NCI-H526 (cell line): ENCODE data around the gene AFTPH.
A peak's percentile ranks its signal among the peaks of the same experiment; 100 is the strongest.

Experiments
- DNase-seq, 2 experiments: peaks; one replicate each; lab custom pipeline; 2025; lab: John Stamatoyannopoulos, UW

The AFTPH gene

DNA sequence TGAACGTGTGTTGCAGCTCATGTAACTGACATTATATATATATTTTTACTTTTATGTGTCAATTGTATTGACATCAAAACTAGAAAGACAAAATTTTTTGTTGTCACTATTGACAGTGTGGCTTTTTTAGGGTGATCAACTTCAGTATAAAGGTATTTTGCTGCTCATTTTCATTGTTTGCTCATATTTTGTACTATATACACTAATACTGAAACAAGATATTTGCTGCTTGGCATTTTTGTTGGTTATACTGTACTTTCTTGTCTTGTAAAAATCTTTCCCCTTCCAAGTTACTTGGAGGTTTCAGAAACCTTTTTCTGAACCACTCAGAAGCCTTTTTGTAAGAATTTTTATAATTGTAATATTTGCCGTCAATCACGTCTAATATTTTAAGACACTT is 16.5 kb downstream of the AFTPH start:
- no peak for DNase-seq

DNA sequence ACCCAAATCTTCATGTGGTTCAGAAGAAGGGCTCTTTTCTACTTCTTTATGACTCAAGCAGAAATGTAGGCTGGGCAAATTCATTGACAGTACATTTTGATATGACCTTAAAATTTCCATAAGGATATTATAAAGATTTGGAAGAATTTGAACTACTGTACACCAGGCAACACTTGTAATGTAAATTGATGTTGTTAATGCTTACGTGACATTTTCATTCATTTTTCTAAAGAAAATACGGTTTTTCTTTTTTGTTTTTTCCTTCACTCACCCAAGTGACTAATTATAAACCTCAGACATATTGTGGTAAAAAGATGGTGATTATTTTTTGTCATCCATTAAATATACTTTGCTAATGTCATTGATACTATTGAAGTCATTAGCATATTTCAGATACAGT is 17.4 kb downstream of the AFTPH start:
- no peak for DNase-seq

DNA sequence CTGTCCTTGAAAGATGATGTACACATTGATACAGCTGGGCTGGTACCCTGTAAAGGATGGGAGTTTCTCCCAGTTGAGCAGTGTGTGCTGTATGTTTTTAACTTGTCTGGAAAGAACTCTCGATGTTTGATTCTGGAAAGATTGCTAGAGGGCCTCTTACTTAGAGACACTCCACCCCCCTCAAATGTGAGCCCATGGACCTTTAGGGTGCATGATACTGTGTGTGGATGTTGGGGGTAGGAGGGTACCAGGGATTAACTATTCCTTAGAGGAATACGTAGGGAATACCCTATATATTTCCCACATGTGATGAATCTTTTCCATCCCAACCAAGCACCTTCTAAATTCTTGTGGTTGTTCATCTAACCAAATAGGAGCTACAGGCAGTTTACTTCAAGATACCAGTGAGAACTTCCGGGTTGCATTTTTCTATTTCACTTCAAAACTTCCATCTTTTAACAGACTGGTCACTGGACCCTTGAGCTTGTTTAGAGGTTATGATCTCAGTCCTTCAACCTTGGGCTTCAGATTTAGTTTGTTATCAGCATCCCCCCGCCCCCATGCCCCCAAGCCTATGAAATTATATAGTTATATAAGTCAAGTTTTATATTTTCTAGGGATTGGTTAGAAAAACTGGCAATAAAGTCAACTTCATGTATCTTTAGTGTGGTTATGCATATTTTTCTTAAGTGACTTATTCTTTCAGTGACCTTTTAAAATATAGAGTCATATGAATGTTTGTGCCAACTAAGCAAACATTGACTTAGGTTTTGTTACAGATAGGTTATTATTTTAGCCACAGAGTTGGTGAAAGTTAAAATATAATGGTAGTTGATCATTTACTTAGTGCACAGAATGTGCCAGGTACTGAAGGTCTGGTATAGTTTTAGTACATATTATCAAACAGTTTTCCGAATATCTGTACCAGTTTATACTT is 18.2 kb downstream of the AFTPH start:
- DNase-seq, result no peak

DNA sequence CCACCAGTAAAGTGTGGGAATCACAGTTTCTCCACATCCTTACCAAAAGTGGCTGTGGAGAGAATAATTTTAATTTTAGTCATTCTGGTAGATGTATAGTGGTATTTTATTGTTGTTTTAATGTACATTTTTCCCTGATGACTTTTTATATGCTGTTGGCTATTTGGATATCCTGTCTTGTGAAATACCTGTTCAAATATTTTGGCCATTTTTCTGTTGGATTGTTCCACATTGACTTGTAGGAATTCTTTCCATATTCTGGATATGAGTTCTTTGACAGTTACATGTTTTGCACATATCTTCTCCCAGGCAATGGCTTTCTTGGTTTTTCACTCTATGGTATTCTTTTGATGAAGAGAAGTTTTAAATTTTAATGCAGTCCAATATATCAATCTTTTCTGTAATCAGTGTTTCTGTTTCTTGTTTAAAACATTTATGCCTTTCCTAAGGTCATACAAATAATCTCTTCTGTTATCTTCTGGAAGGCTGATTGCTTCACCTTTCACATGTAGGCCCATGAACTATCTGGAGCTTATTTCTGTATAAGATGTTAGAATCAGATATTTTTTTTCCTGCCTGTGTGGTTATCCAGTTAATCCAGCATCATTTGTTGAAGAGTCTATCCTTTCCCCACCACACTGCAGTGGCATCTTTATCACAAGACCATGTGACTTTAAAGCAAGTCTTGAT is 19.0 kb downstream of the AFTPH start:
- no peak for DNase-seq

DNA sequence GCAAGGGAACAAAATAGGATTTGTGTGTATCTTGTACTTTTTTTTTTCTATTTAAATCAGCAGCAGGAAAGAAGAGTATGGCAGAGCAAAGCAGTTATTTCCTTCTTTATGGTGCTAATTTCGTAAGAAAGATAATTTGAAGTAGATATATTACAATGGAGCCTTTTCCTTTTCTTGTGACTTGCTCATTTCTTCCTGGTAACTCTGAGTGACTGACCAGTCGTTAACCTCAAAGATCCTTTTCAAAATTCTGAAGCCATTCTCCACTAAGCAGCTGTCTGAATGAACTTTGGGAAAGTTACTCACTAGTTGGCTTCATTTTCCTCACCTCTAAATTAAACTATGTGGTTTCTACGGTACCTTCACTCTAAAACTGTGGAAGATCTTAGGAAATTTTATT is 24.6 kb downstream of the AFTPH start:
- no peak for DNase-seq

DNA sequence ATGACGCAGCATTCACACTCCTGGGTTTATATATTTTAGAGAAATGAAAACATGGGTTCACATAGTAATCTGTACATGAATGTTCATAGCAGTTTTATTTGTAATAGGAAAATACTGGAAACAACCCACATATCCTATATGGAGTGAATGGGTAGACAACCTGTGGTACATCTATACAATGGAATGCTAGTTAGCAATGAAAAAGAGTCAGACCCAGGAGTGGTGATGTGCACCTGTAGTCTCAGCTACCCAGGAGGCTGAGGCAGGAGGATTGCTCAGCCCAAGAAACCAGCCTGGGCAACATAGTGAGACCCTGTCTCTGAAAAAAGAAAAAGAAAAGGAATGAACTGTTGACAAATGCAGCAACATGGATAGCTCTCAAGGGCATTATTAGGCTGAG is 25.9 kb downstream of the AFTPH start:
- no peak for DNase-seq

DNA sequence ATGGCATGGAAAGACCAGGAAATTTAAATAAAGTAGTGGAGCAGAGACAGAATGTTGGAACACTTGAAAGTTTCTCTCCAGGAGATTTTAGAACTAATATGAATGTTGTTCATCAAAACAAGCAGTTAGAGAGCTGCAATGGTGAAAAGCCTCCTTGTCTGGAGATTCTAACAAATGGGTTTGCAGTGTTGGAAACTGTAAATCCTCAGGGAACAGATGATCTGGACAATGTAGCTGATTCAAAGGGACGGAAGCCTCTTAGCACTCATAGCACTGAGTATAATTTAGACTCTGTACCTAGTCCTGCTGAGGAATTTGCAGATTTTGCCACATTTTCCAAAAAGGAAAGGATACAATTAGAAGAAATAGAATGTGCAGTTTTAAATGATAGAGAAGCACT is 27.7 kb downstream of the AFTPH start:
- DNase-seq, result no peak

DNA sequence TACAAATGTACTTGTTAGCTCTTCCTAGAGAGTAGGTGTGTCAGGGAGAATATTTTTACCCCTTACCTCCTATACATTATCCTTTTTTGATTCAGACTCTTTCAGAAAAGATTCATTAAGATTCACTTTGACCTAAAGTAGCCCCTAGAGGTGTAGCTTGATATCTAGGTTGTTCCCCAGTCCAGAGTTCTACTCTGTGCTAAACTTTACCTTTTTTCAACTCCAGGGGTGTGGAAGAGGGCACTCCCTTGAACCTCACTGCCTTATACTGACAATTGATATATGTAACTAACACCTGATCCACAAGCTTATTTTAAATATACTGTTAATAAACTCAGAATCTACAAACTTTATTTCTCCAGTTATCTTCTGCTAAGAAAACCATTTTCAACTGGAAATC is 30.0 kb downstream of the AFTPH start:
- DNase-seq, result no peak

DNA sequence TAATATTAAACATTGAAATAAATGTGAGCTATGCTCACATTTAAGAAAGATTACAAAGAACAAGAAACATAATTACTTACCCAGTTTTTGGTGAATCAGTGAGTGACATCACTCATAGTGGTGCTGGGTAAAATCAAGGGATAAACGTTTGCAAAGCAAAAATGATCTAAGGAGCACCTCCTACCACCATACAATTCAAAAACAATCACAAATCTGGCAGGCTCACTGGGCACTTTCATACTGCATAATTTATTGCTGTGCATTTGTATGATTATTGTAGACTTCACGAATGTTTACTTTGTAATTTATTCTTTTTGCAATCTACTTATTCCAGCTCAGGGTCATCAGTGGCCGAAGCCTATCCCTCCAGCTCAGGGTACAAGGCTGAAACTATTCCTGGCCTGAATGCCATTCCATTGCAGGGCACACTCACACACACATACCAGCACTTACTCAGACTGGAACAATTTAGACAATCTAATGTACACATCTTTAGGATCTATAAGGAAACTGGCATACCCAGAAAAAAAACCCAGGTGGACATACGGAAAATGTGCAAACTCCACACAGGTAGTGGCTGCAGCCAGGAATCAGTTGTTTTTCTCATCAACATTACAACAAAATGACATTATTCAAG is 34.4 kb downstream of the AFTPH start:
- no peak for DNase-seq

DNA sequence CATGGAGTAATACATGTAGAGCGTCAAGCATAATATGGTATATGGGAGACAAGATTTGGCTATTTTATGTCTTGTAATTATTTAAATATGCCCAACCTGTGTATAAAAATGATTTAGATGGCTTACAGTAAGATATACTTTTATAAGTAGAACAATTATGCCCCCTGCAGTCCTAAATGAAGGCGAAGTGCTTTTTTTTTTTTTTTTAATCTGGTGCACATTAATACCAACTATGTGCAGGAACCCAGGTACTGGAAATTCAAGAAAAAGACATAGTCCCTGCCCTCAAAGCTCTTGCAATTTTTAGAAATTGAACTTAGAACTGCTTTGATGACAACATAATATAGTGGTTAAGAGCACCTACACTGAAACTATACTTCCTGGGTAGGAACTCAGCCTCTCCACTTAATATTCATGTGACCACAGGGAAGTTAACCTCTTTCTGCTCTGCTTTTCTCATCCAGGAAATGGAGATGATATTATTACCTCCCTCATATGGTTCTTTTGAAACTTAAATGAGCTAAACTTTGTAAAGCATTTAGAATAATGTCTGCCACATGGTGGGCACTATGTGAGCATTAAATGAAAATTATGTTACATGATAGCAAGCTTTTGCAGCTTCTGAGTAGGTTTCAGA is 38.1 kb downstream of the AFTPH start:
- DNase-seq, result peak in 1 of 2 experiments; percentile 30

DNA sequence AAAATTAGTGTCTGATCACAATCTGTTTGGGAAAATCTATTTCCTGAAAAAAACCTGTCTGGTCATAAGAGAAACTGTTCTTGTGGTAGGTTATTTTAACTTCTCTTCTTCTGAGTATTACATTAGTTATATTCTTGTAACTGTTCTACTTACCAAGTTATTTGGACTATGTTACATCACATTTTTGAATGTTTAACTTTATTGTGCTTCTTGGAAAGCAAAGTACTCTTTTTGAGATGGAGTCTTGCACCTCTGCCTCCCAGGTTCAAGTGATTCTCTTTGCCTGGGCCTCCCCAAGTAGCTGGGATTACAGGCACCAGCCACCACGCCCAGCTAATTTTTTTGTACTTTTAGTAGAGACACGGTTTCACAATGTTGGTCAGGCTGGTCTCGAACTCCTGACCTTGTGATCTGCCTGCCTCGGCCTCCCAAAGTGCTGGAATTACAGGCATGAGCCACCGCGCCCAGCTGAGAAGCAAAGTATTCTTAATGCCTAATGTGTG is 39.4 kb downstream of the AFTPH start:
- DNase-seq, result no peak

DNA sequence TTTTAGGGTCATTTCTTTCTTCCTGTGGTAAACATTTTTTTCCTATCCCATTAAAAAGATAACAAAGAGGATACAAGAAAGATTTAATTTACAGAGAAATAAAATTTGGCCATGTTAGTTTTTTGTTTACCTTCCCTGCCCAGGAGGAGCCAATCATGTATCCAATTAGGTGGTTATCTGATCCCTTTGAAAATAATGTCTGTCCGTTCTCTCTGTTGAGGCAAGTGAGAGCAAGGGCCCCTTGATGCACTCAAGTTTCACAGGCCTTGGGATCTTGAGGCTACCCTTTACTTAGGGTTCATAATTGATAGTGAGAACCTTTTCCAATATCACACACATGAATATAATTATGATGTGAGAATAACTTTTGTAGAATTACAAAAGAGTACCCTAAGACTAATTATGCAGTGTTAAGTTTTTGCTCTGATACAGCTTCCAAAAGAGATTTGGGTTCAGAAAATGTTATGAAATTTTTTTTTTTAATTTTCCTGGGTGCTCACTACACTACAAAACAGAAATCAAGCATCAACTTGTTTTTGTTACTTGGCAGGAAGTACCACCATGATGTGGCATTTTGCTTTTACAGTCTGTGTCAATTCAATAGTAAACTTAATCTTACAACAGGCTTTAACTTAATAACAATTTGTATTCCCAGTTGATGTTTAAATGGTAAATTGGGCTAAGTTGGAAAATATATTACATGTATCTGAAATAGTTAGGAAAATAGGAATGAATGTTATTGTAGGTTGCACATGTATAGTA is 42.0 kb downstream of the AFTPH start:
- DNase-seq, result no peak

DNA sequence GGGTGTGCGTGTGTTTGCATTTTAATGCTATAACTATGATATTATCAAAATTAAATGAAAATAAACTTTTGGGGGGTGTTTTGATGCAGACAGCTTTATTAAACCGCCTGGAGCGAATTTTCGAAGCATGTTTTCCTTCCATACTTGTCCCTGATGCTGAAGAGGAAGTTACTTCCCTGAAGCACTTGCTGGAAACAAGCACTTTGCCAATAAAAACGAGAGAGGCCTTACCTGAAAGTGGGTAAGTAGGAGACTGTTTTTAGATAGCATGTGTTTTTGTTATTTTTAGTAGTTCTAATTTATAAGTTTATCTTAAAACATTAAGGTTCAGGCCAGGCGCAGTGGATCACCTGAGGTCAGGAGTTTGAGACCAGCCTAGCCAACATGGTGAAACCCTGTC is 43.3 kb downstream of the AFTPH start:
- DNase-seq, result no peak

DNA sequence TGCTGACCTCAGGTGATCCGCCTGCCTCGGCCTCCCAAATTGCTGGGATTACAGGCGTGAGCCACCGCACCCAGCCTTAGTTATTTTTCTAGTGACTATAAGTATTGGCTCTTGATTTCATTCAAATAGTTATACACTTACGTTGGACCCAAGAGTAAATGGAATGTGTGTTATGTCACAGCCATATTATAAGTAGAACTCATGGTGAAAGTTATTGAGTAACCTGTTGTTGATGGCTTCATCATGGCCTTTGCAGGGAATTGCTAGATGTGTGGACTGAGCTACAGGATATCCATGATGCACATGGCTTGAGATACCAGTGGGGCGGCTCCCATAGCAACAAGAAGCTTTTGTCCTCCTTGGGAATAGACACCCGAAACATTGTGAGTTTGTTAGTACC is 44.7 kb downstream of the AFTPH start:
- no peak for DNase-seq

DNA sequence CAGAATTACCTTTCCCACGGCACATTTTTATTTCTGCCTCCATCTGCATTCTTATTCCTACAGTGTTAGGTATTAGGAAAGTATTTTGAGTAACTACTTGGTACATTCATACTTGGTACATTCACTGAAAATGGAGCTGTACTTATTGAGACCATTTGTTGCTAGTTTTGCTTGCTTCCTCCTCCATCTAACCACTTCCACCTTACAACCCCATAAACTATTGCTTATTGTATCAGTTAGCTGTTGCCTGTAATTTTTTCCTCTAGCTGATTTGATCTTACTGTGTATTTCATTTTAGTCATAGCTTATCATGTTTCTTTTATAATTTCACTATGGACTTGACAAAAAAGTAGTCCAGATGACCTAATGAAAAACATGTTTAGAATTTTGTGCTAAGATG is 50.7 kb downstream of the AFTPH start:
- DNase-seq, result no peak

DNA sequence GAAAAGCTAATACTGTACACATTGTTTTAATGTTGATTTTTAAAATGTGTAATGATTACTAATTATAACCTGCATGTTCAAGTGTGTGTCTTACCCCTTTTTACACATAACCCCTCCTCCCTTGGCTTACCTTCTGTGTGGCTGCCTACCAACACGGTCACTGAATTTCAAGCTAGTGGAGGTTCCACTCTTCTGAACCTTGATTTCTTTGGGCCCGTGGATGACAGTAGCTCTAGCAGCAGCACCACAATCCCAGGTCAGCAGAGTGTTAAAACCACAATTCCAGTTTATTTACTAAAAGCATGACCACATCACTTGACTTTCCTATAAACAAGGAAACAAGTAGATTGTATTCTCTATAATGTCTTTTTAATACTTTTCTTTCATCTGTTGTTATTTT is 56.9 kb downstream of the AFTPH start:
- DNase-seq, result no peak

DNA sequence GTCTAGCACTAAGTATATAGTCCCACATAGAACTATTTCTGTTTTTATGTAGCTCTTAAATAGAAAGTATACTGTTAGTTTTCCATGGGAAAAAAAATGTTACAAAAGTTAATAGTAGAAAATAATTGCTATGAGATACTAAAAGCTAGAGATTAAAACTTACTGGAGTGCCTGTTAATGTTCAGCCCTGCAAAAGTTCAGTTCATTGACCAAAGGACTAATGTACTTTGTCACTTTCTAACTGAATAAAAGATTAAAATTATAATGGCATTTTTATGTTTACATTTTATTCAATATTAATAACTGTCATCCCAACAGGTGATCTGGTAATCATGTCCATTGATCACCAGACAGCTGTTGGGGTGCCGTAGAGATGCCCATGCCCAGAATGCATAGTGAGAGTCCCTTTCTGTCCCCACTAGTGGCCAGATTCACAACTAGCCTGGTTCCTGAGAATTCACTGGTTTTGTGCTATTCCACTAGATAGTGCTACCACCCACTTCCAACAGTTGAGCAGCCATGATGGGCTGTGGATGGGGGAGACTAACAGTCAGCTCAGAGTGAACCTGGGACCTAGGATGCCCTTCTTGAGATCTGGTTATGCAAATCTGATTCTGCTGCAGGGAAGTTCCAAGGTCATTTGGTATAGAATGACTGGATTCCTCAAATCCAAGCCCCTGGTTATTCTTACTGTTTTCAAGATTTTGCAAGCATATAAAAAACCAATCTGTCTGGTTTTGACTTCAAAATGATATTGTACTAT is 57.8 kb downstream of the AFTPH start:
- peak in 1 of 2 experiments; percentile 33 for DNase-seq

DNA sequence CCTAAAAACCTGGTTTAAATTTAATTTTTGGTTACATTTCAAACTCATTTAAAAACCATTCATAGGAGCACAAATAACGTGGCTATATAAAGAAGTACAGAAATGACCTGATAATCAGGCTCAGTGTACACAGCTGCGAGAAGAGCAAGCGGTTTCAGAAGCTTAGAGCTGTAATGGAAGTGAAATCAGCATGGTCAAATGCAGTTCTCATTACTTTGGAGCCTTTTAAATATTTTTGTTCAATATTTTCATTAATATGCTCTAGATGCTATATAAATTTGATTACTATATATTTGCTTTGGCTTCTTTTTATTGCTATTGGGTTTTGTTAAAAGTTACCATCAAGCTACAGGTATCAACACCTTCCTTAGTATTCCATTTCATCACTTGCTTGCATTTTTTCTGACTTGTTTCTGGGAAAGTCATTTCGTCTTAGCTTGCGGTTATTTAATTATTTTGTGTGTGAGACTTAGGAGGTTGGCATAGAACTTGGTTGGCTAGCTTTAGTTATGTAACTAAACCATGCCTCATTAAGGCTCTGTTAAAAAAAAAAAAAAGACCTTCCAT is 58.7 kb downstream of the AFTPH start:
- DNase-seq, result no peak

DNA sequence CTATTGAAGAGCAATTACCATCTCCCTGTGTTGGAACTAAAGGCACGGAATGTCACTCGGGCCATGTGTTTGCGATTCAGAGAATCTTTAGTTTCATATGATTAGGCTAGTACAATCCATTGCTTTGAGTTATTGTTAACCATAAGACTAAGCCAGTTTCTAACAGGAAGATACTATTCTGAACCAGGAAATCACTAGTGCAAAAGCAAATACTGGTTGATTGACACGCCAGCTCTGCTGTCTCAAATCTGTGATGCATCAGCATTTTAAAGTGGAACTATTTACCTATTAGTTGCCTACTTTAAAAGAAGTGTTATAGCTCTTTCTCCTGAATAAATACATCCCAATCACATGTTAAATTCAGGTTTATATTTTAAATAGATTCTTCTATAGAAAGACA is 61.9 kb downstream of the AFTPH start:
- DNase-seq, result no peak

DNA sequence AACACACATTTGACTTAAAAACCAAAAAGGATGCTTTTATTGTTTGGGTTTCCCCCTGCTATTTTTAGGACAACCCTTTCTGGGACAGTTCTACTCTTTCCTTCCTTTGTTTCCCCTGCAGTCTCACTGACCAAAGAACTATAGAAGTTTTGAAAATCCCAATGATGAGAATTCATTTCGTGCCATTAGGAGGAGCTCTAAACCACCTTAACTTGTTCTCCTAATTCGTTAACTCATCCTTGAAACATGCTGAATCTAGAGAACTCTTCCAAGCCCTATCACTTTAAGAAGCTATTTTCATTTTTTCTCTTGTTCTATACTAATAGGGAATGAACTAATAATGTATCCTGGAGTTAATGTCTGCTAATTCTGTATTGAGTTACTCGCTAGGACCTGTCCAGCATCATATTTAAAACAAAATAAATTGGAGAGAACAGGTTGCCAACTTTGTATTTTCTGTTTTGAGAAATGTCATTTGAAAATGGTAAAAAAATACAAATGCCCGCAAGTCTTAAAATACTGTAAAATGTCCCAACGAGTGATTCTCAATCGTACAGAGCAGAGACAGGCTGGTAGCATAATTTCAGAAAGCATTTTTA is 62.9 kb downstream of the AFTPH start:
- DNase-seq, result peak in 1 of 2 experiments; percentile 58
